ENCODE data around the gene POLR1A. TPM values are rescaled to one million over a fixed set of nuclear protein-coding genes. Genes with fewer than 3 reads are reported as not detected.

The POLR1A gene
- total RNA-seq, 5 donors from 2014 or later (not counting 1 experiment from before 2014, with no cell fraction given): 22.0 to 28.7 (median 25.7) TPM

DNA sequence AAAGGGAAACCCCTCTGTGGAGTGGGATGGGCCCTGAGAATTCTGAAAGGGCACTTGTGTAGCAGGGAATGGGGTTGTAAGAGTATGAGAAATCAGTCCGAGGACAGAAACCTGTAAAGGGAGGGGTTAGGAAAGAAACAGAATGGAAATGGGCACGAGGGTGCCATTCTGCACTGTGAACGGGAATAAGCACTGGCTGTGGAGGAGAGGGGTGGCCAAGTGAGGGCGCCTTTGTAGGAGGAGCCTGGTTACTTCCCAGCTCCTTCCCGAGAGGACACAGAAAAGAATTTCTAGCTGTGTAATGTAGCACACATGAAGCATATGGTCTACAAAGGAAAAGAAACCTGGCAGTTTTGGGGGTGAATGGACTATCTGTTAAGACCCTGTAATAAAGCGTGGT is 53.4 kb downstream of the POLR1A start:
- CTCF ChIA-PET: no interaction called here
- POLR2A ChIA-PET: no interaction called here
- Mint-ChIP-seq H3K36me3 (peaks cover 47% of the 10 kb centered on the region), H3K4me1 (peaks cover 0 to under 1% (median 0%) of the 10 kb centered on the region in 3 donors), H3K27me3 (no peaks in the 10 kb centered on the region), H3K9me3 (no peaks in the 10 kb centered on the region), H3K27ac (no peak overlapping the region), H3K4me3 (no peak overlapping the region)
- 96% methylated on average over 6 of the region's 6 CpGs for WGBS (ENCODE audit: insufficient coverage)
- Histone ChIP-seq H3K9me3 (no peaks in the 10 kb centered on the region), H3K27me3 (replicated peaks in 1 of 2; ENCODE audit: control insufficient read depth in 2 of 2, extremely low read depth in 1 of 2, insufficient read depth in 2 of 2, low read length in 1 of 2) (no peaks in the 10 kb centered on the region), H3K27ac (ENCODE audit: low read length) (no peak overlapping the region), H3K4me1 (ENCODE audit: control insufficient read depth in 1 of 2, extremely low read depth in 1 of 2, insufficient read depth in 2 of 2, low read length in 2 of 2) (no peaks in the 10 kb centered on the region), H3K36me3 (ENCODE audit: control insufficient read depth in 2 of 2, extremely low read depth in 1 of 2, insufficient read depth in 1 of 2, low read length in 1 of 2) (peaks cover 12 to 60% of the 10 kb centered on the region in 2 donors), H3K4me3 (ENCODE audit: control insufficient read depth in 1 of 2, extremely low read depth in 1 of 2, low read length in 1 of 2) (no peak overlapping the region)
- ATAC-seq (replicated peaks in 1 of 4): no peak
- no peak for DNase-seq

- no peak overlapping the region for H3K27ac Mint-ChIP-seq
- WGBS (ENCODE audit: insufficient coverage): 100% methylated on average over 3 of the region's 5 CpGs
- ChIA-PET CTCF (no interaction called here), POLR2A (no interaction called here)
- H3K9me3 Mint-ChIP-seq: no peaks in the 10 kb centered on the region
- H3K27me3 Mint-ChIP-seq: no peaks in the 10 kb centered on the region
- H3K4me3 Mint-ChIP-seq: no peak overlapping the region
- Histone ChIP-seq H3K27me3 (replicated peaks in 1 of 2; ENCODE audit: control insufficient read depth in 2 of 2, extremely low read depth in 1 of 2, insufficient read depth in 2 of 2, low read length in 1 of 2) (no peaks in the 10 kb centered on the region), H3K4me3 (ENCODE audit: control insufficient read depth in 1 of 2, extremely low read depth in 1 of 2, low read length in 1 of 2) (no peak overlapping the region), H3K9me3 (no peaks in the 10 kb centered on the region), H3K4me1 (ENCODE audit: control insufficient read depth in 1 of 2, extremely low read depth in 1 of 2, insufficient read depth in 2 of 2, low read length in 2 of 2) (no peaks in the 10 kb centered on the region), H3K36me3 (ENCODE audit: control insufficient read depth in 2 of 2, extremely low read depth in 1 of 2, insufficient read depth in 1 of 2, low read length in 1 of 2) (peaks cover 16 to 77% of the 10 kb centered on the region in 2 donors), H3K27ac (ENCODE audit: low read length) (no peak overlapping the region)
- H3K36me3 Mint-ChIP-seq: peaks cover 50% of the 10 kb centered on the region
- no peak for ATAC-seq (replicated peaks in 1 of 4)
- DNase-seq: no peak
- H3K4me1 Mint-ChIP-seq: no peaks in the 10 kb centered on the region
These were observed 55.4 kb downstream of the POLR1A start for GRCh38 chr2:86050301-86050700.

DNA sequence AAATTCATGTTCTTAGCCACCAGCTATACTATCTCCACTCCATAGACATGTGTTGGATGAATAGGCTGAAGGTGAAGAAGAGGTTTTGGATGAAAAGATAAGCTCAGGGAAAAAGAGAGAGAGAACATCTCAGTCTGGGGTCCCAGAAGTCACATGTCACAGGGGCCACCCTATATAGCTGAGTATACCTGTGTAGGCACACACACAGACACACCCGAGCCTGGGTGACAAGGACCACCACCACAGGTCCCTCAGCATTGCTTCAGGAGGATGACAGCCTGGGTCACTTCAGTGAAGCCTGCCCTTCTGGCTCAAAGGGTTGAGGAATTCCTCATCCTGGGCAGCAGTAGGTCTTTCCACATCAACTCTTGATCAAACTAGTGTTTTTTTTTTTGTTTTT is 56.2 kb downstream of the POLR1A start:
- Mint-ChIP-seq H3K4me3 (no peak overlapping the region), H3K4me1 (no peaks in the 10 kb centered on the region), H3K27ac (no peak overlapping the region), H3K27me3 (no peaks in the 10 kb centered on the region), H3K36me3 (peaks cover 55% of the 10 kb centered on the region), H3K9me3 (no peaks in the 10 kb centered on the region)
- Histone ChIP-seq H3K4me1 (ENCODE audit: control insufficient read depth in 1 of 2, extremely low read depth in 1 of 2, insufficient read depth in 2 of 2, low read length in 2 of 2) (no peaks in the 10 kb centered on the region), H3K4me3 (ENCODE audit: control insufficient read depth in 1 of 2, extremely low read depth in 1 of 2, low read length in 1 of 2) (no peak overlapping the region), H3K27me3 (replicated peaks in 1 of 2; ENCODE audit: control insufficient read depth in 2 of 2, extremely low read depth in 1 of 2, insufficient read depth in 2 of 2, low read length in 1 of 2) (no peaks in the 10 kb centered on the region), H3K9me3 (no peaks in the 10 kb centered on the region), H3K27ac (ENCODE audit: low read length) (no peak overlapping the region), H3K36me3 (ENCODE audit: control insufficient read depth in 2 of 2, extremely low read depth in 1 of 2, insufficient read depth in 1 of 2, low read length in 1 of 2) (peaks cover 19 to 80% of the 10 kb centered on the region in 2 donors)
- ChIA-PET CTCF (no interaction called here), POLR2A (no interaction called here)
- DNase-seq: no peak
- ATAC-seq (replicated peaks in 1 of 4): no peak
- WGBS (ENCODE audit: insufficient coverage): 86% methylated on average over 1 of the region's 1 CpG

DNA sequence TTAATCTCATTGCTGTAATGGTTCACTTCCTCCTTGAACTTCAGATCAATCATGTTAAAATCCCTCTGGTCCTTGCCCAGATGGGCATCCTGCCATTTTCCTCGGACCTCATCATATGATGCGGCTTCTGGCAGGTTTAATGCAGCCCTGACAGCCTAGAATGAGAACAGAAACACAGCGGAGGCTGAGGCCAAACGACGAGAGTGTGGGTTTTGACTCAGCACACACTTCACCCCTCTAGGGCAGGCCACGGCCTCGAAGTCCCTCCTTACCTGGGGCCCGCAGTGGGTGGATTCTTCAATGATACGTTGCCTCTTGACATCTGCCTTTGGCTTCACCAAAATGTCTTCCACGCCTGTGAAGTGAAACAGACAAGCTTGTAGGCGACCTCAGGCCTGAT is 56.8 kb downstream of the POLR1A start:
- Histone ChIP-seq H3K27me3 (replicated peaks in 1 of 2; ENCODE audit: control insufficient read depth in 2 of 2, extremely low read depth in 1 of 2, insufficient read depth in 2 of 2, low read length in 1 of 2) (no peaks in the 10 kb centered on the region), H3K9me3 (no peaks in the 10 kb centered on the region), H3K4me3 (ENCODE audit: control insufficient read depth in 1 of 2, extremely low read depth in 1 of 2, low read length in 1 of 2) (no peak overlapping the region), H3K4me1 (ENCODE audit: control insufficient read depth in 1 of 2, extremely low read depth in 1 of 2, insufficient read depth in 2 of 2, low read length in 2 of 2) (no peaks in the 10 kb centered on the region), H3K27ac (ENCODE audit: low read length) (no peak overlapping the region), H3K36me3 (ENCODE audit: control insufficient read depth in 2 of 2, extremely low read depth in 1 of 2, insufficient read depth in 1 of 2, low read length in 1 of 2) (peaks cover 22 to 81% of the 10 kb centered on the region in 2 donors)
- H3K36me3 Mint-ChIP-seq: peaks cover 54% of the 10 kb centered on the region
- no peak for ATAC-seq (replicated peaks in 1 of 4)
- H3K9me3 Mint-ChIP-seq: no peaks in the 10 kb centered on the region
- H3K27ac Mint-ChIP-seq: no peak overlapping the region
- no peak overlapping the region for H3K4me3 Mint-ChIP-seq
- POLR2A ChIA-PET: no interaction called here
- CTCF ChIA-PET: no interaction called here
- no peaks in the 10 kb centered on the region for H3K27me3 Mint-ChIP-seq
- no peak for DNase-seq
- no peaks in the 10 kb centered on the region for H3K4me1 Mint-ChIP-seq
- WGBS (ENCODE audit: insufficient coverage): 93% methylated on average over 9 of the region's 11 CpGs

GRCh38 chr2:86048383-86048701 is 57.3 kb downstream of the POLR1A start:
- peaks cover 0 to 1% (median 0%) of the 10 kb centered on the region in 3 donors for H3K4me1 Mint-ChIP-seq
- peaks cover 54% of the 10 kb centered on the region for H3K36me3 Mint-ChIP-seq
- no peak for DNase-seq
- Histone ChIP-seq H3K4me3 (ENCODE audit: control insufficient read depth in 1 of 2, extremely low read depth in 1 of 2, low read length in 1 of 2) (no peak overlapping the region), H3K27ac (ENCODE audit: low read length) (no peak overlapping the region), H3K4me1 (ENCODE audit: control insufficient read depth in 1 of 2, extremely low read depth in 1 of 2, insufficient read depth in 2 of 2, low read length in 2 of 2) (no peaks in the 10 kb centered on the region), H3K9me3 (no peaks in the 10 kb centered on the region), H3K36me3 (ENCODE audit: control insufficient read depth in 2 of 2, extremely low read depth in 1 of 2, insufficient read depth in 1 of 2, low read length in 1 of 2) (peaks cover 18 to 80% of the 10 kb centered on the region in 2 donors), H3K27me3 (replicated peaks in 1 of 2; ENCODE audit: control insufficient read depth in 2 of 2, extremely low read depth in 1 of 2, insufficient read depth in 2 of 2, low read length in 1 of 2) (no peaks in the 10 kb centered on the region)
- no peak for ATAC-seq (replicated peaks in 1 of 4)
- H3K9me3 Mint-ChIP-seq: no peaks in the 10 kb centered on the region
- ChIA-PET CTCF (no interaction called here), POLR2A (no interaction called here)
- no peak overlapping the region for H3K4me3 Mint-ChIP-seq
- H3K27ac Mint-ChIP-seq: no peak overlapping the region
- 100% methylated on average over 3 of the region's 3 CpGs for WGBS (ENCODE audit: insufficient coverage)
- H3K27me3 Mint-ChIP-seq: no peaks in the 10 kb centered on the region

DNA sequence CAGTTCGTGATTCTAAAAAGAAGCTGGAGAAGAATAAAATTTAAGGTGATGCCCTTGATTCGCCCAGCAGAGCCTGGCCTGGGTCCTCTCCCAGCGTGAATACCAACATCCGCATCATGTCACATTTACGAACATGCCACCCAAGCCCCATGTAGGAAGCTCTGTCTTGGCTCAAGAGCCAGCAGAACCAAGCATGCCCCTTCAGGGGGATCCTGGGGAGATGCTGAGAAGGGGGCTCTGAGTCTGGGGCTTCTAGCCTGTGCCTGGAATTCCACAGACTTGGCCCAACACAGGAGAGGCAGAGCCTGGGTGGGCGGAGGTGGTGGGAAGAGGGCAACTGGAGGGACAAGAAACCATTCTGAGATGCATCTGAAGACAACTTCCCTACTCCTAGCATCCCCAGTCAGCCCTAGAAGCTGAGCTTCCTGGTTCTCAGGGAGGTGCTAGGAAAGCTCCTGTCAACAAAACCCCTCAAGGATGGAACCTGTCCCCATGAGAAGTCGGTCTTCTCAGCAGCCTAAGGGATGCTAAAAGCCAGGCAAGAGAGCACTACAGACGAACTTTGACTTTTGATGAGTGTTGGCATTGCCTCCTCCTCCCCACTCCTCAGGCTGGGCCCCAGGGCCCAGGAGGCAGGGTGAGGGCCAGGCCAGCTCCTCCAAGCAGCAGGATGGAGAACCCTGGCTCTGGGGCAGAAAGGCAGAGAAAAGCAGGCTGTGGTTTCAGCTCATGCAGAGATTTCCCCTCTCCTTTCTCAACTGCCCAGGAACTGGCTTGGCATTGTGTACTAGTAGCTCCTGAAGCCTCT is 57.9 kb downstream of the POLR1A start:
- peaks cover 56% of the 10 kb centered on the region for H3K36me3 Mint-ChIP-seq
- no peak overlapping the region for H3K27ac Mint-ChIP-seq
- POLR2A ChIA-PET: no interaction called here
- H3K27me3 Mint-ChIP-seq: no peaks in the 10 kb centered on the region
- no peak for DNase-seq
- H3K36me3 ChIP-seq (ENCODE audit: control insufficient read depth in 2 of 2, extremely low read depth in 1 of 2, insufficient read depth in 1 of 2, low read length in 1 of 2): peaks cover 15 to 80% of the 10 kb centered on the region in 2 donors
- no peak overlapping the region for H3K4me3 ChIP-seq (ENCODE audit: control insufficient read depth in 1 of 2, extremely low read depth in 1 of 2, low read length in 1 of 2)
- CTCF ChIA-PET: interaction anchor here in 1 of 2 donors (0.8 kb wide), 1 partner anchor 58 kb away, joined by 3 read pairs; the partner anchor contains the start of gene PTCD3
- no peak for ATAC-seq (replicated peaks in 1 of 4)
- no peaks in the 10 kb centered on the region for H3K9me3 ChIP-seq
- no peaks in the 10 kb centered on the region for H3K4me1 ChIP-seq (ENCODE audit: control insufficient read depth in 1 of 2, extremely low read depth in 1 of 2, insufficient read depth in 2 of 2, low read length in 2 of 2)
- no peak overlapping the region for H3K4me3 Mint-ChIP-seq
- peaks cover 0 to 1% (median under 1%) of the 10 kb centered on the region in 3 donors for H3K4me1 Mint-ChIP-seq
- H3K27me3 ChIP-seq (replicated peaks in 1 of 2; ENCODE audit: control insufficient read depth in 2 of 2, extremely low read depth in 1 of 2, insufficient read depth in 2 of 2, low read length in 1 of 2): no peaks in the 10 kb centered on the region
- H3K27ac ChIP-seq (ENCODE audit: low read length): no peak overlapping the region
- WGBS (ENCODE audit: insufficient coverage): 80% methylated on average over 2 of the region's 8 CpGs
- H3K9me3 Mint-ChIP-seq: no peaks in the 10 kb centered on the region

Measured in T-cell (primary cell).